Renal cortex interstitium (tissue), 11 donors: ENCODE results near the gene SYNM. TPM values are rescaled to one million over a fixed set of nuclear protein-coding genes. Genes with fewer than 3 reads are reported as not detected.
"Not testable (repeated sequence)": the region's sequence is repeated elsewhere in the genome, so short reads cannot be mapped to it uniquely, and the experiment has no call there.

ENCODE experiments used
- DNase-seq, 11 donors: peaks; one replicate each; pipeline ENCODE4 v3.0.0-alpha.2; 2013; ENCODE audit warnings: low read depth in 9 of 11, low spot score in 4 of 11; ENCODE audit errors: extremely low read depth in 1 of 11
- polyA plus RNA-seq, 3 donors: library from polyadenylated mRNA; unstranded; fragments of 120-200 nt; gene quantifications; one replicate each; pipeline ENCODE4 v1.2.1, GENCODE V29; 2013; ENCODE audit not compliant: insufficient read length in 3 of 3

The SYNM gene
- polyA plus RNA-seq, 3 donors: 1.8 to 2.2 (median 1.9) TPM

DNA sequence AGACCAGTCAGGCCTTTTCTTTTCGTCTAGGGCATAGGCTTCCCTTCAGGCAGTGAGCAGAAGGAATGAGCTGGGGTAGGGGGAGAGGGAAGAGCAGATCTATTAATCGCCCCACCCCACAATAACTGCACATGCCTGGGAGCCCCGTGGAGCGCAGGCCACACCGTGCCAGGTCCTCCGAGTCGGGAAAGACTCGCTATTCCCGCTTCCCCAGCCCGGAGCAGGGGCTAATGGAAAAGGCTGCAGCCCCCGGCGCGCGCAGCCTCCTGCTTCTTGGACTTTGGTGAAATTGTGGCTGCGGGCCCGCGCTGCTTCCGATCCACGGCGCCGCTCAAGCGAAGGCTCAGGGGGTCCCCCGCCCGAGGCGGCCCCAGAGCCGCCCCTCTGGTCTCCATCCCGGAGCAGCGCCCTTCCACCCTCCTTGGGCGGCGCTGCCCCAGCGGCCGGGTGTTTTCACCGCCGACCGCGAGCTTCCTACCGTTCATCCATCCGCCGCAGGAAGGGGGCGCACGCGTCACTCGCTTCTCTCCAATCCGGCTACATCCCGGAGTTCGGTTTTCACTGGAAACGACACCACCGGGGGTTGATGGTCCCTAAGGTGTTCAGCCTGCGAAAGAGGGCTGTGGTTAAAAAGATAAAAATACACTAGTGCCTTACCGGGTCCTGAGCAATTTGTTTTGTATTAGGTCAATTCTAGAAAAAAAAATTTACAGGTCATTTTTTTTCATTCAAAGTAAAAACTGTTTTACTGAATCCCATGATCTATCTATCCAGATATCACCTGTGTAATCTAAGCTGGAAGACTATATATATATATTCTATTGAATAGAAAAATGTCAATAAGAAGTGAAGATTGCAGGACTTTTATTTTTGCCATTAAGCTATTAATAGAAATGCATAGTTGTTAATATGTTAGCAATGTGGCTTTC is 4.4 kb upstream of the SYNM start:
- DNase-seq: peak in 6 of 11 donors; percentile 63 to 72 (median 70)

DNA sequence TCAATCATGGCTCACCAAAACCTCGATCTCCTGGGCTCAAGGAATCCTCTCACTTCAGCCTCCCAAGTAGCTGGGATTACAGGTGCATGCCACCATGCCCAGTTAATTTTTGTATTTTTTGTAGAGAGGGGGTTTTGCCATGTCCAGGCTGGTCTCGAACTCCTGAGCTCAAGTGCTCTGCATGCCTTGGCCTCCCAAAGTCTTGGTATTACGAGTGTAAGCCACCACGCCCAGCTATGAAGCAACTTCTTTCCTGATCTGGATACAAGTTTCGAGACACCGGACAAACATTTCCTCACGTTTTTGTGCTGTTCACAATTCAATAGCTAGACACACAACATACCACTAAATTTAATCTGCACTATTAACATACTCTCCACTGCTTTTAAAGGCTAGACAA is 3.4 kb upstream of the SYNM start:
- DNase-seq: no peak

DNA sequence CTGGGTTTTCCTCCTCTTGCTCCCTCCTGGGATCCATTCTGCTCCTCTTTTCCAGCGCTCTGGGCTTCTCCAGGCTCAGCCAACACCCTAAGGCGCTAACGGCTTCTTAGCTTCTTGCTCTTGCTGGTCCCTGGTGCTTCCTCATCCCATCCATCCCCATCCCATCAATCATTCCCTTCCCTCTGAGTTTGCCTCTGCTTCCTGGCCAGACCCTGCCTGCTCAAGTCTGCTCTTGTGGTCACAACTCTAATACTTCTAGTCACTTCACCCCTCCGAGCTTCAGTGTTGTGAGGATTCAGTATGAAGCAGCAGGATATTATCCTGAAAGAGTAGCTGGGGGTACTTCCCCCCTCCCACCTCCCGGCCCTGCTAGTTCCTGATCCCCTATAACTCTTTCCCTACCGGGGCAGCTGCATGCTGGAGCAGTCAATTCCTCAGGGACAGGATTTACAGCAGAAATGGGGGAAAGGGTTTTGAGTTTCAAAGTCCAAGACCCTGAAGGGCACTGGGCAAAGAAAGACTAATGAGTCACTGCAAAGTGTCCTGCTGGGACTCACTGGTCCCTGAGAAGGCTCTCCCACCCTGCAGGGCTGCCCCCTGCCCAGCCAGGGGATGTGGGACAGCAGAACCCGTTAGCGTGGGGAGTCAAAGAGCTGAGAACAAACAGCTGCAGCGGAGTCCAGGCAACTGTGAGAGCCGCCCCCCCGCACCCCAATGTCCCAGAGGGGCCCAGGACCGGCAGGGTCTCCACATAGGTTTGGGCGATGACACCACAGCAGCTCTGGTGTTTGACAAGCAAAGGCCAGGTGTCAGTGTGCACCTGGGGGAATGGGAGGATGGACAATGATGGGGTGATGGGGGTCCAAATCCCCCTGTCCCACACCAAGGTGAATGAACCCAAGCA is 2.3 kb upstream of the SYNM start:
- peak in 1 of 11 donors; percentile 41 for DNase-seq

DNA sequence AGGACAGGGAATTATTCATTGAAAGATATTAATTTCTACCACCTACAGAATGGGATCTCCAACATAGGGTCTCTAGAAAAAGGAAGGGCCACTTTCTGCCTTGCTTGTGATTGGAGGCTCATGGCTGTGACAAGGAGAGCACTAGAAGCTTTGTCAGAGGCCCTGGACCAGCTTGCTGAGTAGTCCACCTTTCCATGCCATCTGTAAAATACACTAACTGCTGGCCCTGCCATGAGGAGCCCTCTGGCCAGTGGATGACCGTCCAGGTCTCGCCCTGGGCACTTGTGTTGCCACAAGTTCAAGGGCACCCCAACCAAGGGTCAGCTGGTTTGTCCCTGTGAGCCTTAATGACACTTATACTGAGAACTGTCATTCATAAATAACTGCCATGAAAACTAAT is 1.6 kb upstream of the SYNM start:
- DNase-seq: no peak

DNA sequence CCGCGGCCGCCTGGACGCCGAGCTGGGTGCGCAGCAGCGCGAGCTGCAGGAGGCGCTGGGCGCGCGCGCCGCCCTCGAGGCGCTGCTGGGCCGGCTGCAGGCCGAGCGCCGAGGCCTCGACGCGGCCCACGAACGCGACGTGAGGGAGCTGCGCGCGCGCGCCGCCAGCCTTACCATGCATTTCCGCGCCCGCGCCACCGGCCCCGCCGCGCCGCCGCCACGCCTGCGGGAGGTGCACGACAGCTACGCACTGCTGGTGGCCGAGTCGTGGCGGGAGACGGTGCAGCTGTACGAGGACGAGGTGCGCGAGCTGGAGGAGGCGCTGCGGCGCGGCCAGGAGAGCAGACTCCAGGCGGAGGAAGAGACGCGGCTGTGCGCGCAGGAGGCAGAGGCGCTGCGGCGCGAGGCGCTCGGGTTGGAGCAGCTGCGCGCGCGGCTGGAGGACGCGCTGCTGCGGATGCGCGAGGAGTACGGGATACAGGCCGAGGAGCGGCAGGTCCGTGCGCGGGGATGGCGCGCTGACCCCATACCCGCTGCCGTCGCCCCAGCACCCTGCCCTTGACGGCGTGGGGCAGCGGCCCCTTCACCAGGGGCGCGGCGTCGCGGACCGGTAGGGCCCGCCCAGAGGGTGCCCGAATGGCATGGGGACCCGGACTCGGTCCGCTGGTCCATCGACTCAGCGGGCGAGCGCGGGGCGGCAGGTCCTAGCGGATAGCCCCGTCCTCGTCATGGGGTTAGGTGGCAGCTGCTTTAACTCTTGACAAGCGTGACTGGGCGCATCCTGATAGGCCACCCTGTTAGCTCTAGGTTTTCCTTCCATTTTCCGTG is 848 bp downstream of the SYNM start:
- DNase-seq: peak in 5 of 11 donors; percentile 41 to 51 (median 47)

DNA sequence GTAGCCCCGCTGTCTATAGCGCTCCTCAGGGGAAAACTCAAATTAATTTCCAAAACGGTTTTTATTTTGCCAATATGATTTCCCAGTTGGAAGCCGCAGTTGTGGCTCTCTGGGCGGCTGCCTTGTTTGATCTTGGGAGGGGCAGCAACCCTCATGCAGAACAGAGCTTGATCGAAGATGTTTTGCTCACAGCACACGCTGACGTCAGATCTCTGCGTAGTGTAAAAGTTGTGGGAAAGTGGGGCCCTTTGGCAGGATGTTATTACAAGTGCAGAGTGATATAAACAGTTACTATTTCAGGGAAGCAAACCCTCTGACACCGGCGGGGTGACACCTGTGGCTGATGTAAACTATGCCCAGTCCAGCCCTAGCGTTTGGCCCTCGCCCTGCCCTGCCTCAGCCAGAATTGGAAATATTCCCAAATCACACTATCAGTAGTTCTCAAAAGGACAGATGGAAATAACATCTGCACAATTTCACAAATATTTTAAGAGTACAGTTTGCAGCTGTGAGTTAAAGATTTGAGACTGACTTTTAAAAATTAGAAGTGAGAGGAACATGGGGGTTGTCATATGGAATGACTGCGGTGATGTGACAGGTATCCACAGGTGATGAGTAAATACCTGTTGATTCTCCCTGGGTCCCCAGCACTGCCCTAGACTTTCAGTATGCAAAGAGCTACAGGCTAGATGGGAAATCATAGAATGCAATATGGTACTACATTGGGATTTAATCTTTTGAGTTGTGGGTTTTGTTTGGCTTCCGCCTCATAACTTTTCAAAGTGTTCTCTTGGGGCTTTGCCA is 1.7 kb downstream of the SYNM start:
- no peak for DNase-seq

DNA sequence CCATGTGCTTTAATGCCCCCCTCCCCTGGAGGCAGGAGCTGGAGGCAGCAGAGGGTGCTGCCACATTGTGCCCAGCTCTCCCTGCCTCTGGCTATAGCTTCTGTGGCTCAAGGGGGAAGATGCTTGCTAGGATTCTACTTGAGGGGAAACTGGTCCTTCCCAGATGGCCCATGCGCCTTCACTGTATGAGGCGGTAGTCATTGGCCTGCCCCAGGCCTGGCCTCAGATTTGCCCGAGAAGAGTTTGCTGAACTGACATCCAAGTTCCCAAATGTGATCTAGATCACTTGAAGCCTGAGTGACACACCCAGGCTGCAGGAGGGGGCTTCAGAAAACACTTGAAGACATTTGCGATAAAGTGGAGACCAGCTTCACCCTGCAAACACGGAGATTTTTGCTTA is 4.1 kb downstream of the SYNM start:
- DNase-seq: no peak

DNA sequence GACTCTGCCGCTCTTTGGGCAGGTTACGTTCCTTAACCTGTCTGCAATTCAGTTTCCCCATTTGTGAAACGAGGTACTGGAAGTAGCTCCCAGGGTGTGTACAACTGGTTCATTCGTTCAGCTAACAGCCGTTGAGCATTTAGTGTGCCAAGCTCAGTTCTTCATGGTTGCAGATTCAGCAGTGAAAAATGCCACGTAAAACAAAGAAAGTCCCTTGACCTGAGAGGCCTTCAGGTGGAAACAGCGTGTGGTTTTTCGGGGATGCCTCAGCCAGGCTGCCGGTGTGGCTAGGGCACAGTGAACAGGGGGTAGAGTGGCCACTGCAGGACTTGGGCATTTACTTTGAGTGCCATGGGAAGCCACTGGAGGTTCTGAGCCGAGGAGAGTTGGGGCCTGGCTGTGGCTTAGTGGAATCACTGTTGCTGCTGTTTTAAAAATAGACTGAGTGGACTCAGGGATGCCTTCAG is 4.7 kb downstream of the SYNM start:
- DNase-seq: no peak

DNA sequence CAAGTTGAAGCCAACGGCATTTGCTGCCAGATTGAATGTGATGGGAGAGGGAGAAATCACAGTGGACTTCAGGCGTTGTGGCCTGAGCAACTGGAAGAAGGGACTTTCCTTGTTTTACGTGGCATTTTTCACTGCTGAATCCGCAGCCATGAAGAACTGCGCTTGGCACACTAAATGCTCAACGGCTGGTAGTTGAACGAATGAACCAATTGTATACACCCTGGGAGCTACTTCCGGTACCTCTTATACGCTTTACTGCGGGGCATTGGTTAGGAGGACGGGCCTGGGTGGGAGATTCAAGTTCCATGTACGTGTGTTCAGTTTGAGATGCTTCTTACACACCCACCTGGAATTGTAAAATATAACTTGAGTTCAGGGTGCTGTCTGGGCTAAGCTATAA is 5.2 kb downstream of the SYNM start:
- no peak for DNase-seq

DNA sequence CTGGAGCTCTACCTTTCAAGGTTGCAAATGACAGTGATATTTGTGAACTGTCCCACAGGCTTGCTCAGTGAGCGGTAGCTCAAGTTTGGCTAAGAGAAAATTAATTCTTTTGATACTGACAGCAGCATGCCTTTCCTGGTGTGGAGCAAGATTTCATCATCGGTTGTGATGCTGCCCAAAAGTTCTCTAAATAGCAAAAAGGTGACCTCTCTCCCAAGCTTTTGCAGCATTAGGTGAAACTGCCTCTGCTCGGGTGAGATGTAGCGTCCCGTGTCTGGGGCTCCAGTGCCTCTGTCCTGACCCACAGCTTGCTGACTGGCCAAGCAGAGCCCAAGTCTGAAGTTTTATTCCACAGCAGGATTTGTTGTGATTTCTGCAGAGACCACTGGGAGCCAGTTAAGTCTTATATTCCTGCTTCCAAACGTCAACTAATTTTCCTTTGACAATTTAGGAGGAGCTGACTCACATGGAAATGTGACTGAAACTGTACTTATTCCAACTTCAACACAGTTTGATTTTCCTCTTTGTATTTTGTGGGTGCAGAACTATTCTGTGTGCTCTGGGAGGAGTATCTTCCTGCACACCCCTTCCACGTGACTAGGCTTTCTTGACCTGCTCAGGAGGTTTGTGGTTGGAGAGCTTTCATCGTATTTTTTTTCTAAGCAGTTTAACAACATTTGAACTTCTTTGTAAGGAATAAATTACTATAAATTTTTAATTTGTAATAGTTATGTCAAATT is 5.9 kb downstream of the SYNM start:
- no peak for DNase-seq

DNA sequence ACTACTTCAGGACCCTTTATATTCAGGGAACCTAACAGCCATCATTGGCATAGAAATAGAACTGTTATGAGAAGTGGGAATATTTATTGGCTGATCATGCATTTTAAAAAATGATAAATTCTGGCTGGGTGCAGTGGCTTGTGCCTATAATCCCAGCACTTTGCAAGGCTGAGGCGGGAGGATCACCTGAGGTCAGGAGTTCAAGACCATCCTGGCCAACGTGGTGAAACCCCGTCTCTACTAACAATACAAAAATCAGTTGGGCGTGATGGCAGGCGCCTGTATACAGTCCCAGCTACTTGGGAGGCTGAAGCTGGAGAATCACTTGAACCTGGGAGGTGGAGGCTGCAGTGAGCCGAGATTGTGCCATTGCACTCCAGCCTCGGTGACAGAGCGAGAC is 6.8 kb downstream of the SYNM start:
- not testable (repeated sequence) for DNase-seq

DNA sequence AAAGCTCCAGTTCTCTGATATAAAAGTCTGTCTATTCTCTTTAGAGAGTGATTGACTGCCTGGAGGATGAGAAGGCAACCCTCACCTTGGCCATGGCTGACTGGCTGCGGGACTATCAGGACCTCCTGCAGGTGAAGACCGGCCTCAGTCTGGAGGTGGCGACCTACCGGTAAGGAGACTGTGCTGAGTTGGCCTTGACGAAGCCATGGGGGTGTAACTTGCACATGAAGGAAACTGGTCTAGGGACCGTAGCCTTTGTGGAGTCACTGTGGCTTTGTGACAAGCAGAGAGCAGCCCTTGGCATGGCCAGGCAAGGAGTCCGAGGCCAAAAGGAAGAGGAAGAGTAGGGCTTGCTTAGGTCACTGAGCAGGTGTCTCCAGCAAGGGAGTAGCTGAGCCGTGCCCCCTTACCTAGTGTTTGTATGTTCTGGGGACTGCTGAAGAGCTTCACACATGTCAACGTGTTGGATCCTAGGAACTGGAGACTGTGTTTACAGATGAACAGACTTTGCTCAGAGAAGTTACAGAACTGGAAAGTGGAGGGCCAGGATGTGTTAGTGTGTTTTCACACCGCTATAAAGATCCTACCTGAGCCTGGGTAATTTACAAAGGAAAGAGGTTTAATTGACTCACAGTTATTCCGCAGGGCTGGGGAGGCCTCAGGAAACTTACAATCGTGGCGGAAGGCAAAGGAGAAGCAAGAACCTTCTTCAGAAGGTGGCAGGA is 8.8 kb downstream of the SYNM start:
- no peak for DNase-seq

DNA sequence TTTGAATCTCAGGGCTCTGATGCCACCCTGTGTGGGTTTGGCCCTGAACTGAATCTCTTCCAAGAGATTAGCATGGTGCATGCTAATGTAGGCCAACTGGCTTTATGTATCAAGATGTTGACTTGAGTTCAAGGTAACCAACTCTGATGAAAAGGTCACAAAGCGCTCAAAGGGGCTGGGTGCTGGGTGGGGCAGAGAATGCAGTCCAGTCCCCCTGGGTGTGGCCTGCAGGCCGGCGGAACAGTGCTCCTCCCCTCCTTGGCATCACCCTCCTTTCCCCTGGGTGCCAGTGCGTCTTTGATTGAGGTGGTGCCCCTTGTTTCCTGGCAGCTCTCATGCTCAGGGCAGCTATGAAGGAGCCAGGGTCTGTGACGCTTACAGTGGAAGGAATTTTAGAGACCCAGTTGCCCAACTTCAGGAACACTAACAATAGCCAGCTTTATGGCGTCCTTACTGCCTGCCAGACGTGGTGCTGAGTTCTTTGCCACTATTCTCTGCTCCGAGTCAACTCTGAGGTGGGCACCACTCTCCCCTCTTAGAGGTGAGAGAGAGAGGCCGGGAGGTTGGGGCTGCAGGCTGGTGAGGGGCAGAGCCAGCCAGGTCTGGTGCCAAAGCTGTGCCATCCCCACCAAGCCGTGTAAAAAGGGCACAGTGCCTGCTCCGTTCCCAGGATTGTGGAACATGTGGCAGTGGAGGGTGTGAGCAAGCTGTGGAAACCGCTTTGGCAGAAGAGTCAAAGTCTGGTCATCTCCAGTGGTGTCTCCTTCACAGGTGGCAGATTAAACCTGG is 9.8 kb downstream of the SYNM start:
- no peak for DNase-seq

DNA sequence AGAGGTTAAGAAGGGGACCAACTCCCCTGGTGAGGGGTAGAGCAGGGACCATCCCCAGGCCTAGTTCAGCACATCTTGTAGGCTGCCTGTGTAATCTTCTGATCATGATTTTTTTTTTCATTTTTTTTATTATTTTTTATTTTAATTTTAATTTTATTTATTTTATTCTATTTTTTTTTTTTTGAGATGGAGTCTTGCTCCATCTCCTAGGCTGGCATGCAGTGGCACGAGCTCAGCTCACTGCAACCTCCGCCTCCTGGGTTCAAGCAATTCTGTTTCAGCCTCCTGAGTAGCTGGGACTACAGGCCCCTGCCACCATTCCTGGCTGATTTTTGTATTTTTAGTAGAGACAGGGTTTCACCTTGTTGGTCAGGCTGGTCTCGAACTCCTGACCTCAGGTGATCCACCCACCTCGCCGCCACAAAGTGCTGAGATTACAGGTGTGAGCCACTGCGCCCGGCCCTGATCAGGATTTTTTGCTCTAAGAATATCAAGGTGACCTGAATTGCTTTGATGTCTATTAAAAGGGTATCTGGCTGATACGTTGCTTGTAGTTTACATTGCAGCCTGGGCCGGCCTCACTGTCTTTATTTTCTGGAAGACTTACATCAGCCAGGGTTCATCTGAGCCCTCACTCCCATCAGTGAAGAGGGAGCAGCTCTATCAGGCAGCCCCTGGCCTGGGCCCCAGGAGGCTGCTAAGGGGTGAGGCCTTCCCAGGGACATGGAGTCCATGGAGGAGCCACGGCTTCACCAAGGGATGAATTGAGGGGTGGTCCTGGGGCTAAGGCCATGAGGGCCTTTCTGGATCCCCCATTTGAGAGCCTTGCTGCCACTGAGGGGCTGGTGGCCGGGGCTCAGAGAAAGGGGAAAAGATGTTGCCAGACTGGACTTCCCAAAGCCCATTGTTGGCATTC is 10.7 kb downstream of the SYNM start:
- no peak for DNase-seq

DNA sequence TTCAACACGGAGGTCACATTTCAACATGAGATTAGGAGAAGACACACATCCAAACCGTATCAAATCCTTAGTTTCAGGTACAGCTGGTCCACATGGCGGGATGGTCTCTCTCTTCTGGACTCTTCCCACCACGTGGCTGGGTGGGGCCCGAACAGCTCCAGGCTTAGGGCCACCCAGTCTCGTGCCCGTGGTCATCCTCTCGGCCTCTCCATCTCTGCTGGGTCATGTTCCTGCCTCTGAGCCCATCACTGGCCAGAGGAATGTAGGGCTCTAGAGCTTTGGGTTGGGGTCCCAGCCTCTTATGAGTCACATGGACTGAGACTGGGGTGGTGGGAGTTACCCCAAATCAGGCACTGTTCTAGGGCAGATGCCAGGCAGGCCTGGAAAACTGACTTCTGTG is 12.2 kb downstream of the SYNM start:
- no peak for DNase-seq
